Spleen (tissue), 11 donors: ENCODE measurements around the gene AFAP1L1. TPM values are rescaled to one million over a fixed set of nuclear protein-coding genes. Genes with fewer than 3 reads are reported as not detected.

Experiments
- DNase-seq: peaks from one replicate; pipeline ENCODE4 v3.0.0-alpha.2; 2020
- H3K27ac ChIP-seq, 8 donors: fragments of 200-600 bp; sonication (generic) in 7 of 8; 1 replicate in 4 of 8; 2 replicates in 4 of 8; pipeline versions ENCODE4 v1.5.0 to v1.8.0; 2016 to 2021; ENCODE audit warnings: inconsistent platforms in 4 of 8, mild to moderate bottlenecking in 4 of 8, moderate library complexity in 1 of 8
- H3K27me3 ChIP-seq, 7 donors: fragments of 200-600 bp; sonication (generic) in 6 of 7; replicated peaks in 1 of 7; 1 replicate in 4 of 7; 2 replicates in 3 of 7; pipeline versions ENCODE4 v1.5.0 to v1.8.0; 2016 to 2021; ENCODE audit warnings: inconsistent platforms in 3 of 7, mild to moderate bottlenecking in 1 of 7
- H3K36me3 ChIP-seq, 6 donors: fragments of 200-600 bp; sonication (generic) in 5 of 6; 1 replicate in 4 of 6; 2 replicates in 2 of 6; pipeline versions ENCODE4 v1.5.0 to v1.8.0; 2016 to 2021; ENCODE audit warnings: inconsistent platforms in 2 of 6
- H3K4me1 ChIP-seq, 6 donors: fragments of 200-600 bp; sonication (generic) in 5 of 6; 1 replicate in 3 of 6; 2 replicates in 3 of 6; pipeline versions ENCODE4 v1.5.0 to v1.8.0; 2016 to 2021; ENCODE audit warnings: inconsistent platforms in 3 of 6
- H3K4me3 ChIP-seq, 8 donors: fragments of 200-600 bp; sonication (generic) in 7 of 8; 1 replicate in 4 of 8; 2 replicates in 4 of 8; pipeline versions ENCODE4 v1.5.0 to v1.8.0; 2016 to 2021; ENCODE audit warnings: inconsistent platforms in 4 of 8, mild to moderate bottlenecking in 4 of 8, moderate library complexity in 2 of 8
- H3K9me3 ChIP-seq, 8 donors: fragments of 200-600 bp; sonication (generic) in 7 of 8; 1 replicate in 4 of 8; 2 replicates in 4 of 8; pipeline versions ENCODE4 v1.5.0 to v1.8.0; 2016 to 2021; ENCODE audit warnings: inconsistent platforms in 4 of 8
- CTCF ChIP-seq, 11 experiments: fragments of 200-600 bp in 7 of 11; fragments of 450-650 bp in 4 of 11; sonication (generic) in 4 of 11; IDR thresholded peaks in 8 of 11; conservative IDR thresholded peaks in 3 of 11; 1 replicate in 7 of 11; 2 replicates in 4 of 11; pipeline versions ENCODE4 v1.4.0 to v1.8.0; 2016 to 2021; ENCODE audit warnings: antibody characterized with exemption in 11 of 11, inconsistent platforms in 4 of 11, mild to moderate bottlenecking in 1 of 11
- POLR2A ChIP-seq, 3 donors: fragments of 450-650 bp; IDR thresholded peaks; one replicate each; pipeline ENCODE4 v1.5.1; 2017; ENCODE audit warnings: antibody characterized with exemption in 3 of 3, mild to moderate bottlenecking in 1 of 3
- POLR2AphosphoS5 ChIP-seq, 3 donors: sonication (generic); formaldehyde crosslinking; IDR thresholded peaks; one replicate each; pipeline ENCODE4 v1.5.1; 2017; ENCODE audit warnings: antibody characterized with exemption in 3 of 3
- WGBS, 5 donors: extraction: QIAGEN DNeasy Blood & Tissue Kit in 3 of 5; methylation state at CpG; one replicate each; pipeline versions ENCODE4 v1.1.5 to v1.1.7; 2013 to 2018; 5-methylcytosine and 5-hydroxymethylcytosine counted together
- intact Hi-C: fragments of 100-400 bp; cut with DNase I; formaldehyde crosslinking; loops from one replicate; pipeline ENCODE4 v1.15.0; 2023; ENCODE audit warnings: low total_unique reads
- polyA plus RNA-seq, 3 donors: library from polyadenylated mRNA; stranded (reverse); fragments of 200-250 nt; gene quantifications; one replicate each; pipeline ENCODE4 v1.2.1, GENCODE V29; 2013
- total RNA-seq, 7 donors: library from RNA; depleted of rRNA in 3 of 7; stranded (reverse); fragments of >200 nt in 3 of 7; fragmentation: NEBNext Ultra II Directional in 4 of 7; extraction: Animal tissue kit (Norgen Biotek cat#: 25700) in 4 of 7; gene quantifications; one replicate each; pipeline versions ENCODE4 v1.1.0 to v1.2.1, GENCODE V29; 2016 to 2021
- donor health status: healthy with polysubstance abuse.
- donor health status: DM: no; HTN: no; CAD: no; lungs with moderate emphysema.
- donor health status: DM: no; HTN: no; CAD: no.
- donor health status: Bipolar disorder and iron deficiency.
- donor health status: healthy.
- donor health status: DM: no; HTN: no; CAD: no.
- donor health status: DM: yes; HTN: yes; CAD: no.

The AFAP1L1 gene
- total and polyA plus RNA-seq, 10 donors = 1.7 to 21.8 (median 10.3) TPM

DNA sequence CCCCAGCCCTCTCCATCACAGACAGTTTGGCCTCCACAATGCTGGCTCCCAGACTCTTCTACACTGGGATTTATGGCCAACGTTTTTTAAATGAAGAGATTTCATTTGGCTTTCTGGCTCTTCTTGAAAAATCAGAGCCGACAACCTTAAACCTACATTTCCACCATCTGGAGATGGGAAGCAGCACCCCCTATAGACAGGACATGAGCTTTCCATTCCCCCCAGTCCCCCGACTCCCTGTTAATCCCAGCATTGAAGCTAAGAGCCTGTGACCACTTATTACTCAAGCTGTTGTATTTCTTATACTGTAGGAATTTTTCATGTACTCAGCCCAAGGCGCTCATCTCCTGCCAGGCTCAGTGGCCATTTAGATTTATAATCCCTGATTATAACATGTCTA is 34.0 kb upstream of the AFAP1L1 start:
- Histone ChIP-seq H3K4me3 (no peak overlapping the region), H3K36me3 (peaks cover 0 to 22% (median 0%) of the 10 kb centered on the region in 6 donors), H3K9me3 (no peaks in the 10 kb centered on the region), H3K4me1 (peaks cover 0 to 43% (median 18%) of the 10 kb centered on the region in 6 donors), H3K27me3 (peaks cover 0 to 43% (median 1%) of the 10 kb centered on the region in 7 donors), H3K27ac (no peak overlapping the region)
- TF ChIP-seq CTCF (IDR thresholded peaks at IDR 0.05 in 8 of 11, conservative IDR thresholded peaks at IDR 0.05 in 3 of 11) (no peak), POLR2A (IDR thresholded peaks at IDR 0.05) (no peak), POLR2AphosphoS5 (IDR thresholded peaks at IDR 0.05) (no peak)
- intact Hi-C loops = no loop called here
- 64 to 72% (median 67%) methylated on average over 4 of the region's 4 CpGs for WGBS, 5 donors
- DNase-seq = no peak

GRCh38 chr5:149238540-149238939 is 33.1 kb upstream of the AFAP1L1 start:
- no peak overlapping the region for H3K27ac ChIP-seq
- no peak overlapping the region for H3K4me3 ChIP-seq
- H3K9me3 ChIP-seq = no peaks in the 10 kb centered on the region
- peak in 1 of 3 donors; percentile 10 for TF ChIP-seq POLR2AphosphoS5 (IDR thresholded peaks at IDR 0.05)
- no peak for TF ChIP-seq POLR2A (IDR thresholded peaks at IDR 0.05)
- TF ChIP-seq CTCF (IDR thresholded peaks at IDR 0.05 in 8 of 11, conservative IDR thresholded peaks at IDR 0.05 in 3 of 11) = no peak
- no peak for DNase-seq
- H3K36me3 ChIP-seq = peaks cover 0 to 16% (median 0%) of the 10 kb centered on the region in 6 donors
- H3K4me1 ChIP-seq = peaks cover 0 to 43% (median 18%) of the 10 kb centered on the region in 6 donors
- H3K27me3 ChIP-seq = peaks cover 0 to 35% (median 0%) of the 10 kb centered on the region in 7 donors
- WGBS, 5 donors = 27 to 70% (median 59%) methylated on average over 2 of the region's 2 CpGs
- intact Hi-C loops = no loop called here

DNA sequence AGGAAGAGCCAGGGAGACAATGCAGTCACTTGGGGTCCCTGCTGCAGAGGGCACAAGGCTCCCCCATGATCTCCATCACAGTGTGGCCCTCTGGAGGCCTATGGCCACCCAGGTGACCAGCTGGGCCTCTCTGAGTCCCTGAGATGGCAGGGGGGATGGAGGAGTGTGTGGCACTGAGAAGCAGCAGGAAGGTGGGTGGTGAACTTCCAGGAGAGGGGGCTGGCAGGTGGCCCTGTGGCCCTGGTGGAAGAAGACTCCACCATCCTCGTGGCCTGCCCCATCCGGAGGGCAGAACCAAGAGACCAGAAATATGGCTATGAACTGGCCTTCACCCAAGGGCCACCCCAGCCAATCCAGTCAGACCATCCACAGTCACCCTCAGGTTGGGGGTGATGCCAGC is 31.7 kb upstream of the AFAP1L1 start:
- H3K4me1 ChIP-seq = peaks cover 0 to 43% (median 18%) of the 10 kb centered on the region in 6 donors
- intact Hi-C loops = no loop called here
- H3K36me3 ChIP-seq = peaks cover 0 to 8% (median 0%) of the 10 kb centered on the region in 6 donors
- DNase-seq = peak; percentile 78
- no peaks in the 10 kb centered on the region for H3K9me3 ChIP-seq
- peak overlapping the region in 4 of 8 donors; percentile 54 to 72 (median 58) for H3K27ac ChIP-seq
- no peak overlapping the region for H3K4me3 ChIP-seq
- TF ChIP-seq CTCF (IDR thresholded peaks at IDR 0.05 in 8 of 11, conservative IDR thresholded peaks at IDR 0.05 in 3 of 11) = no peak
- no peak for TF ChIP-seq POLR2A (IDR thresholded peaks at IDR 0.05)
- TF ChIP-seq POLR2AphosphoS5 (IDR thresholded peaks at IDR 0.05) = no peak
- WGBS, 5 donors = 54 to 83% (median 67%) methylated on average over 2 of the region's 2 CpGs
- H3K27me3 ChIP-seq = peaks cover 0 to 22% (median 0%) of the 10 kb centered on the region in 7 donors

GRCh38 chr5:149240354-149240998 is 31.2 kb upstream of the AFAP1L1 start:
- WGBS, 5 donors = 14 to 38% (median 28%) methylated on average over 12 to 13 of the region's 13 CpGs
- Histone ChIP-seq H3K4me3 (peak overlapping the region in 1 of 8 donors; percentile 17), H3K36me3 (peaks cover 0 to 11% (median 0%) of the 10 kb centered on the region in 6 donors), H3K9me3 (no peaks in the 10 kb centered on the region), H3K4me1 (peaks cover 0 to 43% (median 18%) of the 10 kb centered on the region in 6 donors), H3K27ac (peak overlapping the region in 5 of 8 donors; percentile 17 to 72 (median 55)), H3K27me3 (peaks cover 0 to 17% (median 0%) of the 10 kb centered on the region in 7 donors)
- TF ChIP-seq CTCF (IDR thresholded peaks at IDR 0.05 in 8 of 11, conservative IDR thresholded peaks at IDR 0.05 in 3 of 11) (no peak), POLR2A (IDR thresholded peaks at IDR 0.05) (no peak), POLR2AphosphoS5 (IDR thresholded peaks at IDR 0.05) (peak; percentile 29 to 58 (median 45))
- DNase-seq = peak; percentile 90
- intact Hi-C loops = no loop called here
